Esophagus squamous epithelium (tissue), 5 donors: ENCODE data around the gene PMIS2. TPM values are rescaled to one million over a fixed set of nuclear protein-coding genes. Genes with fewer than 3 reads are reported as not detected.

ENCODE experiments used
- DNase-seq: peaks from one replicate; lab custom pipeline; 2025; lab: John Stamatoyannopoulos, UW
- H3K27ac ChIP-seq, 4 donors: fragments of 200-600 bp; sonication (generic); one replicate each; pipeline ENCODE4 v1.5.1; 2016 to 2019; ENCODE audit warnings: mild to moderate bottlenecking in 1 of 4
- H3K27me3 ChIP-seq, 4 donors: fragments of 200-600 bp; sonication (generic); 1 replicate in 3 of 4; 2 replicates in 1 of 4; pipeline versions ENCODE4 v1.5.1 to v1.6.0; 2017 to 2021; ENCODE audit warnings: antibody characterized with exemption in 1 of 4
- H3K36me3 ChIP-seq, 3 donors: fragments of 200-600 bp; sonication (generic); one replicate each; pipeline ENCODE4 v1.5.1; 2016 to 2019
- H3K4me1 ChIP-seq, 3 donors: fragments of 200-600 bp; sonication (generic); one replicate each; pipeline ENCODE4 v1.5.1; 2017 to 2019
- H3K4me3 ChIP-seq, 4 donors: fragments of 200-600 bp; sonication (generic); 1 replicate in 3 of 4; 2 replicates in 1 of 4; pipeline ENCODE4 v1.5.1; 2016 to 2019; ENCODE audit warnings: mild to moderate bottlenecking in 2 of 4, moderate library complexity in 1 of 4
- H3K9me3 ChIP-seq, 3 donors: fragments of 200-600 bp; sonication (generic); one replicate each; pipeline ENCODE4 v1.5.1; 2016 to 2019
- POLR2A ChIP-seq, 4 donors: fragments of 450-650 bp; IDR thresholded peaks; one replicate each; pipeline ENCODE4 v1.6.1; 2017; ENCODE audit warnings: antibody characterized with exemption in 4 of 4, mild to moderate bottlenecking in 4 of 4, moderate library complexity in 3 of 4
- WGBS, 2 donors: methylation state at CpG; one replicate each; pipeline ENCODE4 v1.1.5; 2018; 5-methylcytosine and 5-hydroxymethylcytosine counted together
- intact Hi-C: fragments of 100-400 bp; cut with DNase I; formaldehyde crosslinking; loops from one replicate; pipeline ENCODE4 v1.15.0; 2022
- total RNA-seq, 4 donors: library from RNA; depleted of rRNA; stranded (reverse); fragments of >200 nt; gene quantifications; one replicate each; pipeline ENCODE4 v1.1.0, GENCODE V29; 2016
- TF ChIP-seq, protein P1 (sequence below), 6 experiments: fragments of 450-650 bp in 4 of 6; fragments of 200-600 bp in 2 of 6; sonication (generic) in 2 of 6; IDR thresholded peaks; one replicate each; pipeline ENCODE4 v1.5.1; 2016 to 2019; ENCODE audit warnings: antibody characterized with exemption in 6 of 6, mild to moderate bottlenecking in 4 of 6, moderate library complexity in 4 of 6
- donor health status: DM: yes; HTN: yes; CAD: no.

Gene PMIS2
- total RNA-seq, 4 donors from 2014 or later, result not detected

DNA sequence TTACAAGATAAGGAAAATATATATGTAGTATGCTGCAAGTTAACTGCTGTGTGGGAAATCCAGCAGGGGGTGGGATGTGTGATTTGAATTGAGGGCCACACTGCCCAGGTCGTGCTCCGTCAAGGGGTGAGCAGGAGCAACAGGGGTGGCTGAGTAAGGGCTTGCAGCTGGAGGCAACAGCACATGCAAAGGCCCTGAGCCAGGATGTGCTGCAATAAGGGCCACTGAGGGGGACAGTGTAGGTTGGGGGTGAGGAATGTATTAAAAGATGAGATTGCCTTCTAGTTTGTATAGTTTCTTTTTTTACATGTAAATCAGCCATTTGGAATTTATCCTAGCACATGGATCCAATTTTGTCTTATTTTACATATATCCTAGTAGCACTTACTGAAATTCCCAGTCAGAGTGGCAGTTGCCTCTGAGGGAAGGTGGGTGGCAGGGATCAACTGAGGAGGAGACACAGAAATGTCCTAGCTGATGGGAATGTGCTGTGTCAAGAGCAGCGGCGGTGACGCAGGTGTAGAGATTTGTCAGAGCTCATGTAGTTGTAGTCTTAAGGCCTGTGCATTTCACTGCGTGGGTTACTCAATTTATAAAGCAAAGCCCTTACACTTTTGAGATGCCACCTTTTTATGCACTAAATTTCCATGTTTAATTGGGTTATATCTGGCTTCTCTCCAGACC is 37.5 kb downstream of the PMIS2 start:
- H3K9me3 ChIP-seq, result no peaks in the 10 kb centered on the region
- no peak for DNase-seq
- TF ChIP-seq, protein P1, sequence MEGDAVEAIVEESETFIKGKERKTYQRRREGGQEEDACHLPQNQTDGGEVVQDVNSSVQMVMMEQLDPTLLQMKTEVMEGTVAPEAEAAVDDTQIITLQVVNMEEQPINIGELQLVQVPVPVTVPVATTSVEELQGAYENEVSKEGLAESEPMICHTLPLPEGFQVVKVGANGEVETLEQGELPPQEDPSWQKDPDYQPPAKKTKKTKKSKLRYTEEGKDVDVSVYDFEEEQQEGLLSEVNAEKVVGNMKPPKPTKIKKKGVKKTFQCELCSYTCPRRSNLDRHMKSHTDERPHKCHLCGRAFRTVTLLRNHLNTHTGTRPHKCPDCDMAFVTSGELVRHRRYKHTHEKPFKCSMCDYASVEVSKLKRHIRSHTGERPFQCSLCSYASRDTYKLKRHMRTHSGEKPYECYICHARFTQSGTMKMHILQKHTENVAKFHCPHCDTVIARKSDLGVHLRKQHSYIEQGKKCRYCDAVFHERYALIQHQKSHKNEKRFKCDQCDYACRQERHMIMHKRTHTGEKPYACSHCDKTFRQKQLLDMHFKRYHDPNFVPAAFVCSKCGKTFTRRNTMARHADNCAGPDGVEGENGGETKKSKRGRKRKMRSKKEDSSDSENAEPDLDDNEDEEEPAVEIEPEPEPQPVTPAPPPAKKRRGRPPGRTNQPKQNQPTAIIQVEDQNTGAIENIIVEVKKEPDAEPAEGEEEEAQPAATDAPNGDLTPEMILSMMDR (IDR thresholded peaks at IDR 0.05), result no peak
- TF ChIP-seq POLR2A (IDR thresholded peaks at IDR 0.05), result no peak
- no peaks in the 10 kb centered on the region for H3K27me3 ChIP-seq
- no peak overlapping the region for H3K27ac ChIP-seq
- peaks cover 3 to 7% (median 3%) of the 10 kb centered on the region in 3 donors for H3K4me1 ChIP-seq
- intact Hi-C loops, result no loop called here
- H3K36me3 ChIP-seq, result peaks cover 0 to 29% (median 0%) of the 10 kb centered on the region in 3 donors
- H3K4me3 ChIP-seq, result no peak overlapping the region
- WGBS, 2 donors, result 90 to 92% methylated on average over 6 of the region's 6 CpGs

DNA sequence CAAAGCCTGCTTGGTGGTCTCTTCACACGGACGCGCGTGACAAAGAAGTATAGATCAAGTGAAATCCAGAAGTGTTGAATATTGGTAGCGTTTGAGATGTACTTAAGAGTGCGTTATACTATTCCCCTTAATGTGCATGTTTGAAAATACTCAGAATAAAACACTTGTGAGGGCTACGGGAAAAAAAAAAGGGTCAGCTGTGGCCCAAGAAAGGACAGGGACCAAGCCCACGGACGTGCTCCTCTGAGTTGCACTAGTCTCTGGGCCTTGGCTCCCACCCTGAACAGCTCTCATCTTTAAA is 42.2 kb downstream of the PMIS2 start:
- peaks cover 12 to 26% (median 14%) of the 10 kb centered on the region in 3 donors for H3K4me1 ChIP-seq
- H3K9me3 ChIP-seq, result no peaks in the 10 kb centered on the region
- H3K27ac ChIP-seq, result peak overlapping the region; percentile 92 to 97 (median 93)
- peak overlapping the region; percentile 84 to 96 (median 90) for H3K4me3 ChIP-seq
- no peak for DNase-seq
- 4 to 8% methylated on average over 9 of the region's 9 CpGs for WGBS, 2 donors
- H3K36me3 ChIP-seq, result peaks cover 7 to 34% (median 28%) of the 10 kb centered on the region in 3 donors
- intact Hi-C loops, result no loop called here
- H3K27me3 ChIP-seq, result no peaks in the 10 kb centered on the region
- TF ChIP-seq, protein P1 (IDR thresholded peaks at IDR 0.05), result no peak
- no peak for TF ChIP-seq POLR2A (IDR thresholded peaks at IDR 0.05)

DNA sequence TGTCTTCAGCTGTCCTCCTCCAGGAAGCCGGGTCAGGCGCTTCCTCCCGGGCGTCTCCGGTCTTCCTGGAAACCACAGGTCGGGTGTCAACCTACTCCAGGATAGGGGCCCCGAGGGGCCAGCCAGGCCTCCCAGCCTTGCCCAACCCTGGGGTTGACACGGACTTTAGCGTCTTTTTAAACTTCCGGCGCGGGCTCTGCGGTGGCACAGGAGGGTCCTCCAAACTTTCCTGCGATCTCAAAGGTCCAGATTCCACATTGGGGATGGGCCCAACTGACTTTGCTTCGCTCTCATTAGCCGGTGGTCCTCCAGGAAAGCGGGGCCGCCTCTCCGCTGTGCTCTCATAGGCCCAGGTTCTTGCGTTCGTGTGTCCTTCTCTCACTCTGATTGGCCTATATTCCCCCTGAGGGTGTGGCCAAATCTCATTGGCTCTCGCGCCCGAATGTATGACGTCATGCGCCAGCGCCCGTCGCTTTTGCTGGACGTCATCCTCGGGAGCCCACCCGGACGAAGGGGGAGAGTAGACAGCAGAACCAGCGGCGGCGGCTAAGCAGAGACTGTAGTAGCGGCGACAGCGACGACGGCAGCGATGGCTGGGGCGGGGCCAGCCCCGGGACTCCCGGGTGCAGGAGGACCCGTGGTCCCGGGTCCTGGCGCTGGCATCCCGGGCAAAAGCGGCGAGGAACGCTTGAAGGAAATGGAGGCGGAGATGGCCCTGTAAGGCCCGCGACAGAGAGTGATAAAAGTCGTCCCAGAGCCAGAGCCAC is 42.8 kb downstream of the PMIS2 start, which contains the start of gene RBM42:
RBM42 (plus strand) TSS at position 472 of the 767 bp plus-strand sequence; CDS start at position 590, 118 bp downstream.
- intact Hi-C loops, result no loop called here
- H3K9me3 ChIP-seq, result no peaks in the 10 kb centered on the region
- H3K27ac ChIP-seq, result peak within 1 kb of the TSS; percentile 92 to 97 (median 93)
- peak within 1 kb of the TSS; percentile 84 to 96 (median 90) for H3K4me3 ChIP-seq
- peaks cover 12 to 26% (median 14%) of the 10 kb centered on the region in 3 donors for H3K4me1 ChIP-seq
- no peaks in the 10 kb centered on the region for H3K27me3 ChIP-seq
- peak; percentile 85 for DNase-seq
- WGBS, 2 donors, result 0% methylated on average over 16 to 19 of the region's 56 CpGs
- peaks cover 9 to 40% (median 30%) of the 10 kb centered on the region in 3 donors for H3K36me3 ChIP-seq
- TF ChIP-seq POLR2A (IDR thresholded peaks at IDR 0.05), result peak in 3 of 4 donors; percentile 72 to 80 (median 73)
- TF ChIP-seq, protein P1 (IDR thresholded peaks at IDR 0.05), result peak in 2 of 6 experiments; percentile 9 to 52

DNA sequence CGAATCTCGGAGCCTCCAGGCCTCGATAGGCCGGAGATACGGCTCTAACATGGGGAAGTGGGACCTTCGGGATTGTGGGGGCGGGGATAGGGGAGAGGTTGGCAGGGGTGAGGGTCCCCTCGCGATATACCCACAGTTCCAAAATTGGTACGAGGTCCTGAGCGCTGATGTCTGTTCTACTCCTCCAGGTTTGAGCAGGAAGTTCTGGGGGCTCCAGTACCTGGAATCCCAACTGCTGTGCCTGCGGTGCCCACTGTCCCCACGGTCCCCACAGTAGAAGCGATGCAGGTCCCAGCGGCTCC is 43.3 kb downstream of the PMIS2 start:
- H3K27ac ChIP-seq, result peak overlapping the region; percentile 92 to 97 (median 93)

More for the DNA sequence above, 43.3 kb downstream of the PMIS2 start:
- TF ChIP-seq, protein P1 (IDR thresholded peaks at IDR 0.05), result no peak
- no peak for TF ChIP-seq POLR2A (IDR thresholded peaks at IDR 0.05)
- Histone ChIP-seq H3K4me1 (peaks cover 12 to 26% (median 14%) of the 10 kb centered on the region in 3 donors), H3K9me3 (no peaks in the 10 kb centered on the region), H3K4me3 (peak overlapping the region; percentile 84 to 96 (median 90)), H3K27me3 (no peaks in the 10 kb centered on the region), H3K36me3 (peaks cover 10 to 45% (median 35%) of the 10 kb centered on the region in 3 donors)
- DNase-seq, result no peak
- intact Hi-C loops, result no loop called here
- 6 to 7% methylated on average over 3 to 12 of the region's 15 CpGs for WGBS, 2 donors
